H1 (cell line): ENCODE results near the gene OR2L2. TPM values are rescaled to one million over a fixed set of nuclear protein-coding genes. Genes with fewer than 3 reads are reported as not detected.

Experiments used
- CTCF ChIA-PET: fragments of 300-600 bp; sonication (Branson Sonifier 250); formaldehyde crosslinking; loops from one replicate; lab custom pipeline; 2021; ENCODE audit not compliant: partially characterized antibody; lab: Charles Lee
- POLR2A ChIA-PET: fragments of 300-600 bp; sonication (Branson Sonifier 250); formaldehyde crosslinking; loops from one replicate; lab custom pipeline; 2021; ENCODE audit warnings: inconsistent platforms; ENCODE audit not compliant: partially characterized antibody; lab: Charles Lee
- DNase-seq, 2 experiments: peaks; one replicate each; pipeline versions ENCODE4 v3.0.0 to v3.0.0-alpha.2; 2010 to 2022; ENCODE audit warnings: low spot score in 2 of 2, low read depth in 1 of 2, mixed read lengths in 1 of 2
- FAIRE-seq: peaks from 2 replicates; lab custom pipeline; 2011; peaks lifted over from hg19 to GRCh38; lab: Jason Lieb, UNC
- H2AFZ ChIP-seq: 2 replicates; pipeline ENCODE4 v1.8.1; 2012; ENCODE audit warnings: low read length, inconsistent platforms
- H2AK5ac ChIP-seq: 2 replicates; pipeline ENCODE4 v1.6.1; 2013; ENCODE audit warnings: low read depth, low read length
- H2BK120ac ChIP-seq: replicated peaks from 2 replicates; pipeline ENCODE3; 2013; ENCODE audit warnings: low read depth, low read length, inconsistent platforms
- H2BK12ac ChIP-seq: 2 replicates; pipeline ENCODE4 v1.6.1; 2013; ENCODE audit warnings: low read depth, low read length
- H2BK15ac ChIP-seq: 2 replicates; pipeline ENCODE4 v1.6.1; 2013; ENCODE audit warnings: low read length
- H2BK20ac ChIP-seq: 2 replicates; pipeline ENCODE4 v1.6.1; 2013; ENCODE audit warnings: low read length
- H2BK5ac ChIP-seq: 2 replicates; pipeline ENCODE4 v1.6.1; 2013; ENCODE audit warnings: low read depth, low read length
- H3K14ac ChIP-seq: 2 replicates; pipeline ENCODE4 v1.6.1; 2013; ENCODE audit warnings: inconsistent platforms; ENCODE audit not compliant: insufficient read length
- H3K18ac ChIP-seq: 2 replicates; pipeline ENCODE4 v1.6.1; 2013; ENCODE audit warnings: low read length; ENCODE audit errors: extremely low read depth
- H3K23ac ChIP-seq: 2 replicates; pipeline ENCODE4 v1.6.1; 2013; ENCODE audit warnings: inconsistent platforms; ENCODE audit not compliant: insufficient read length
- H3K23me2 ChIP-seq: 2 replicates; pipeline ENCODE4 v1.6.1; 2013; ENCODE audit warnings: low read depth, low read length
- H3K27ac ChIP-seq: 2 replicates; pipeline ENCODE4 v1.6.1; 2011; ENCODE audit warnings: low read depth, low read length, inconsistent platforms
- H3K27me3 ChIP-seq, 4 experiments: replicated peaks in 1 of 4; 1 replicate in 1 of 4; 2 replicates in 3 of 4; pipeline versions ENCODE4 v1.6.1 to v1.8.1; 2011 to 2013; ENCODE audit warnings: low read length in 3 of 4, mild to moderate bottlenecking in 3 of 4, inconsistent platforms in 2 of 4, mixed read lengths in 2 of 4, moderate library complexity in 1 of 4; ENCODE audit not compliant: control insufficient read depth in 3 of 4, insufficient read depth in 3 of 4; ENCODE audit errors: extremely low read depth in 1 of 4
- H3K36me3 ChIP-seq, 4 experiments: 2 replicates each; pipeline versions ENCODE4 v1.6.1 to v1.8.1; 2011 to 2013; ENCODE audit warnings: mild to moderate bottlenecking in 4 of 4, low read length in 3 of 4, moderate library complexity in 2 of 4, control low read depth in 1 of 4, inconsistent platforms in 1 of 4; ENCODE audit not compliant: insufficient read depth in 4 of 4, control insufficient read depth in 2 of 4
- H3K4ac ChIP-seq: replicated peaks from 2 replicates; pipeline ENCODE3; 2013; ENCODE audit warnings: low read length, low read depth, mixed read lengths, inconsistent platforms; ENCODE audit not compliant: insufficient read length
- H3K4me1 ChIP-seq, 4 experiments: replicated peaks in 1 of 4; 1 replicate in 1 of 4; 2 replicates in 3 of 4; pipeline versions ENCODE4 v1.6.1 to v1.8.1; 2011 to 2013; ENCODE audit warnings: low read length in 3 of 4, inconsistent platforms in 2 of 4, mixed read lengths in 1 of 4; ENCODE audit not compliant: insufficient read depth in 4 of 4, control insufficient read depth in 3 of 4
- H3K4me2 ChIP-seq, 2 experiments: 2 replicates each; pipeline versions ENCODE4 v1.6.1 to v1.8.1; 2011 to 2013; ENCODE audit warnings: low read depth in 2 of 2, low read length in 2 of 2, control low read depth in 1 of 2, inconsistent platforms in 1 of 2, mild to moderate bottlenecking in 1 of 2; ENCODE audit not compliant: insufficient read depth in 1 of 2
- H3K4me3 ChIP-seq, 4 experiments: fragments of 200-600, 300-600 bp in 1 of 4; sonication (generic), shearing (Covaris generic), sonication (Bioruptor Twin) in 1 of 4; 2 replicates each; pipeline versions ENCODE4 v1.5.1 to v1.8.1; 2011 to 2016; ENCODE audit warnings: low read length in 4 of 4, low read depth in 3 of 4, control low read depth in 2 of 4, inconsistent platforms in 2 of 4, mild to moderate bottlenecking in 2 of 4, mixed read lengths in 1 of 4, moderate library complexity in 1 of 4; ENCODE audit not compliant: insufficient read depth in 2 of 4; ENCODE audit errors: extremely low read depth in 1 of 4
- H3K56ac ChIP-seq: replicated peaks from 2 replicates; pipeline ENCODE3; 2013; ENCODE audit warnings: low read depth, mild to moderate bottlenecking, mixed read lengths, low read length, inconsistent platforms; ENCODE audit not compliant: insufficient read length
- H3K79me1 ChIP-seq: 2 replicates; pipeline ENCODE4 v1.6.1; 2013; ENCODE audit warnings: low read depth, low read length, control low read depth
- H3K79me2 ChIP-seq, 2 experiments: 2 replicates each; pipeline versions ENCODE4 v1.6.1 to v1.8.1; 2012 to 2013; ENCODE audit warnings: low read length in 2 of 2, mild to moderate bottlenecking in 2 of 2, inconsistent platforms in 1 of 2; ENCODE audit not compliant: insufficient read depth in 2 of 2, control insufficient read depth in 1 of 2
- H3K9ac ChIP-seq, 4 experiments: replicated peaks in 1 of 4; 1 replicate in 1 of 4; 2 replicates in 3 of 4; pipeline versions ENCODE4 v1.6.1 to v1.8.1; 2011 to 2013; ENCODE audit warnings: low read depth in 3 of 4, low read length in 3 of 4, control low read depth in 2 of 4, mild to moderate bottlenecking in 2 of 4, moderate library complexity in 2 of 4, inconsistent platforms in 1 of 4; ENCODE audit errors: extremely low read depth in 1 of 4
- H3K9me3 ChIP-seq, 2 experiments: 2 replicates each; pipeline versions ENCODE4 v1.6.1 to v1.8.1; 2012 to 2013; ENCODE audit warnings: mild to moderate bottlenecking in 2 of 2, moderate library complexity in 2 of 2, control low read depth in 1 of 2, inconsistent platforms in 1 of 2, low read depth in 1 of 2, low read length in 1 of 2, mixed read lengths in 1 of 2; ENCODE audit not compliant: insufficient read depth in 2 of 2
- H4K20me1 ChIP-seq, 2 experiments: replicated peaks in 1 of 2; 2 replicates each; pipeline versions ENCODE3 to v1.8.1; 2011 to 2013; ENCODE audit warnings: inconsistent platforms in 2 of 2, low read length in 2 of 2, mild to moderate bottlenecking in 1 of 2; ENCODE audit not compliant: insufficient read depth in 2 of 2, control insufficient read depth in 1 of 2
- H4K5ac ChIP-seq: 2 replicates; pipeline ENCODE4 v1.6.1; 2013; ENCODE audit warnings: low read length, low read depth, mixed read lengths, inconsistent platforms; ENCODE audit not compliant: insufficient read length
- H4K8ac ChIP-seq: 2 replicates; pipeline ENCODE4 v1.8.0; 2013; ENCODE audit warnings: mild to moderate bottlenecking, moderate library complexity, low read length, inconsistent platforms; ENCODE audit not compliant: insufficient read depth; ENCODE audit errors: extremely low read depth
- H4K91ac ChIP-seq: replicated peaks from 2 replicates; pipeline ENCODE3; 2013; ENCODE audit warnings: low read length, mixed read lengths, inconsistent platforms; ENCODE audit not compliant: insufficient read length
- JUN ChIP-seq: IDR thresholded peaks from 2 replicates; pipeline ENCODE4 v1.6.1; 2011; ENCODE audit warnings: low read depth, mild to moderate bottlenecking, improper control_type of control experiment, low read length
- KDM4A ChIP-seq: IDR thresholded peaks from one replicate; pipeline ENCODE4 v1.7.1; 2012; ENCODE audit warnings: low read depth, mild to moderate bottlenecking, moderate library complexity, low read length, inconsistent platforms; ENCODE audit not compliant: severe bottlenecking
- MAFK ChIP-seq: IDR thresholded peaks from 2 replicates; pipeline ENCODE4 v1.6.1; 2012; ENCODE audit warnings: low read depth, mild to moderate bottlenecking, improper control_type of control experiment, low read length
- SP4 ChIP-seq: IDR thresholded peaks from 2 replicates; pipeline ENCODE4 v1.6.1; 2012; ENCODE audit warnings: low read length, inconsistent platforms
- TAF7 ChIP-seq: optimal IDR thresholded peaks from 2 replicates; pipeline ENCODE3; 2011; ENCODE audit warnings: low read depth, mild to moderate bottlenecking, inconsistent platforms, low read length, moderate library complexity, borderline replicate concordance
- TCF12 ChIP-seq: IDR thresholded peaks from 2 replicates; pipeline ENCODE4 v1.6.1; 2011; ENCODE audit warnings: low read depth, mild to moderate bottlenecking, low read length
- WGBS, 2 experiments: shearing (Covaris generic) in 1 of 2; methylation state at CpG; one replicate each; pipeline versions ENCODE4 v1.1.6 to v1.1.7; 2013 to 2015; ENCODE audit warnings: low lambda C conversion rate in 2 of 2, mixed read lengths in 2 of 2, inconsistent platforms in 1 of 2, low coverage in 1 of 2, missing lambda C conversion rate in 1 of 2; ENCODE audit not compliant: insufficient replicate concordance in 2 of 2, insufficient coverage in 1 of 2, insufficient read length in 1 of 2; ENCODE audit errors: extremely low coverage in 1 of 2, missing lambda C conversion rate in 1 of 2; 5-methylcytosine and 5-hydroxymethylcytosine counted together
- polyA plus RNA-seq, 7 experiments: library from polyadenylated mRNA; depleted of rRNA in 3 of 7; stranded (reverse) in 5 of 7; unstranded in 2 of 7; fragments of >200 nt in 5 of 7; fragments of 200-250 nt in 2 of 7; gene quantifications; 1 replicate in 5 of 7; 2 replicates in 1 of 7; 4 replicates in 1 of 7; pipeline versions ENCODE4 v1.2.1 to v1.2.3, GENCODE V29; 2011 to 2013; ENCODE audit warnings: missing spikeins in 2 of 7, mixed read lengths in 2 of 7
- total RNA-seq: library from RNA; stranded (reverse); fragmentation: NEBNext Ultra II Directional; extraction: Animal tissue kit (Norgen Biotek cat#: 25700); gene quantifications from 2 replicates; pipeline ENCODE4 v1.2.1, GENCODE V29; 2021
- TF ChIP-seq, protein P1 (sequence below): IDR thresholded peaks from 2 replicates; pipeline ENCODE4 v1.6.1; 2011; ENCODE audit warnings: low read length, improper control_type of control experiment
- TF ChIP-seq, protein P2 (sequence below): IDR thresholded peaks from 2 replicates; pipeline ENCODE4 v1.6.1; 2012; ENCODE audit warnings: low read length, inconsistent platforms
- TF ChIP-seq, protein P3 (sequence below): IDR thresholded peaks from 2 replicates; pipeline ENCODE4 v1.6.1; 2012; ENCODE audit warnings: inconsistent platforms

Gene OR2L2
- total and polyA plus RNA-seq, 2 of the 8 experiments (the other 6 are each of a cell fraction or from before 2014, with no cell fraction given), result not detected

DNA sequence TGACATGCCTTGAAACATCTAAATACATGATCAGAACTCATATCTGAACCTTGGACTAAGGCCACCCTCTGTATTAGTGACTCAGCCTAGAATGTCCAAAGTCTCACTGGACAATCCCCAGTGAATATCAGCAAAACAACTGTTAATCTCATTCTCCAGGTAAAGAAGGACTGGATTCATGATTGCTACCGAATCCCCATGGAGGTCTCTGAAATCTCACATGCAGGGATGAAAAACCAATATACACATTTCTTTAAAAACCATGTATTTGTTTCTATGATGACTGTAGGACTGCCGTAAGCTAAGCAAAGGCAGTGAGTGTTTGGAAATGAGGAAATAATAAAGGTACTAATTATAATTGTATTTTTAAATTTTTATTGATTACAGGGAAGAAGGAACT lies 16.7 kb downstream of the OR2L2 start, which contains the start of gene OR2L3:
Gene OR2L3, plus strand, starts transcription at position 301 of the 400 bp plus-strand sequence. CDS start 13,846 bp downstream, outside the sequence.
- Histone ChIP-seq H3K4ac (no peak within 1 kb of the TSS), H3K23me2 (no peaks in the 10 kb centered on the region), H4K5ac (no peak within 1 kb of the TSS)

More for the DNA sequence above, 16.7 kb downstream of the OR2L2 start, which contains the start of gene OR2L3:
- Histone ChIP-seq H2BK12ac (no peak within 1 kb of the TSS), H2BK20ac (no peak within 1 kb of the TSS), H2AK5ac (no peak within 1 kb of the TSS), H3K56ac (no peak within 1 kb of the TSS), H4K20me1 (no peaks in the 10 kb centered on the region), H3K18ac (no peak within 1 kb of the TSS), H2BK120ac (no peak within 1 kb of the TSS), H3K23ac (no peak within 1 kb of the TSS), H2BK15ac (no peak within 1 kb of the TSS), H2BK5ac (no peak within 1 kb of the TSS), H3K79me1 (no peaks in the 10 kb centered on the region), H3K4me3 (no peak within 1 kb of the TSS), H3K36me3 (no peaks in the 10 kb centered on the region), H2AFZ (no peak within 1 kb of the TSS), H3K27me3 (no peaks in the 10 kb centered on the region), H3K79me2 (no peaks in the 10 kb centered on the region), H4K91ac (no peak within 1 kb of the TSS), H3K9ac (no peak within 1 kb of the TSS), H3K4me1 (no peaks in the 10 kb centered on the region), H3K9me3 (peaks cover 48 to 53% of the 10 kb centered on the region in 2 experiments), H3K27ac (no peak within 1 kb of the TSS), H3K14ac (no peak within 1 kb of the TSS), H4K8ac (no peak within 1 kb of the TSS), H3K4me2 (no peak within 1 kb of the TSS)
- FAIRE-seq, result no peak
- 69% methylated on average over 2 of the region's 2 CpGs; no CpG with 5 or more reads in 1 of the 2 experiments for WGBS, 2 experiments
- POLR2A ChIA-PET, result no interaction called here
- CTCF ChIA-PET, result no interaction called here
- no peak for TF ChIP-seq SP4
- TF ChIP-seq KDM4A, result no peak
- TF ChIP-seq, protein P1, sequence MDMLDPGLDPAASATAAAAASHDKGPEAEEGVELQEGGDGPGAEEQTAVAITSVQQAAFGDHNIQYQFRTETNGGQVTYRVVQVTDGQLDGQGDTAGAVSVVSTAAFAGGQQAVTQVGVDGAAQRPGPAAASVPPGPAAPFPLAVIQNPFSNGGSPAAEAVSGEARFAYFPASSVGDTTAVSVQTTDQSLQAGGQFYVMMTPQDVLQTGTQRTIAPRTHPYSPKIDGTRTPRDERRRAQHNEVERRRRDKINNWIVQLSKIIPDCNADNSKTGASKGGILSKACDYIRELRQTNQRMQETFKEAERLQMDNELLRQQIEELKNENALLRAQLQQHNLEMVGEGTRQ, result no peak
- no peak for TF ChIP-seq TAF7
- no peak for TF ChIP-seq MAFK
- TF ChIP-seq, protein P2, sequence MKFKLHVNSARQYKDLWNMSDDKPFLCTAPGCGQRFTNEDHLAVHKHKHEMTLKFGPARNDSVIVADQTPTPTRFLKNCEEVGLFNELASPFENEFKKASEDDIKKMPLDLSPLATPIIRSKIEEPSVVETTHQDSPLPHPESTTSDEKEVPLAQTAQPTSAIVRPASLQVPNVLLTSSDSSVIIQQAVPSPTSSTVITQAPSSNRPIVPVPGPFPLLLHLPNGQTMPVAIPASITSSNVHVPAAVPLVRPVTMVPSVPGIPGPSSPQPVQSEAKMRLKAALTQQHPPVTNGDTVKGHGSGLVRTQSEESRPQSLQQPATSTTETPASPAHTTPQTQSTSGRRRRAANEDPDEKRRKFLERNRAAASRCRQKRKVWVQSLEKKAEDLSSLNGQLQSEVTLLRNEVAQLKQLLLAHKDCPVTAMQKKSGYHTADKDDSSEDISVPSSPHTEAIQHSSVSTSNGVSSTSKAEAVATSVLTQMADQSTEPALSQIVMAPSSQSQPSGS, result no peak
- no peak for TF ChIP-seq JUN
- TF ChIP-seq, protein P3, sequence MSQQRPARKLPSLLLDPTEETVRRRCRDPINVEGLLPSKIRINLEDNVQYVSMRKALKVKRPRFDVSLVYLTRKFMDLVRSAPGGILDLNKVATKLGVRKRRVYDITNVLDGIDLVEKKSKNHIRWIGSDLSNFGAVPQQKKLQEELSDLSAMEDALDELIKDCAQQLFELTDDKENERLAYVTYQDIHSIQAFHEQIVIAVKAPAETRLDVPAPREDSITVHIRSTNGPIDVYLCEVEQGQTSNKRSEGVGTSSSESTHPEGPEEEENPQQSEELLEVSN, result no peak
- TF ChIP-seq TCF12, result no peak
- no peak for DNase-seq
